ENCODE measurements around the gene GNAO1. TPM values are rescaled to one million over a fixed set of nuclear protein-coding genes. Genes with fewer than 3 reads are reported as not detected.

The GNAO1 gene
- polyA plus RNA-seq, 1 donor (not counting 4 experiments of a cell fraction or from before 2014, with no cell fraction given), result 0.13 TPM

DNA sequence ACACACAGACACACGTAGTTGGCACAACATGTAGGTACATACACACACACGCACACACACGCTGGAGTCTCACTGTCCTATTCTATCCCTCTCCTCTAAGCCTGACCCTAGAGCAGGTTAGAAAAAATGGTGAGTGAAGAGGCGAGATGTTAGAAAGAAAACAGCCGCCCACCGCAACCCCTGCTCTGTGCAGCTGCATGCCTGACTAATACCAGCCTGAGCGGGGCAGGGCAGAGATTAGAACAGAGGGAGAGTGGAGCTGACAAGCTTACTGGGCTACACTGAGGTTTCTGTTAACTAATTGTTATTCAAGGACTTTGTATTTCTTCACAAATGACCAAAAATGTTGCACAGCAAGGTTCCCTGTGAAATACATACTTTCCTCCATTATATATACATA, 174.3 kb downstream of the GNAO1 start:
- Histone ChIP-seq H3K4me3 (ENCODE audit: control insufficient read depth in 2 of 3, extremely low read depth in 1 of 3, insufficient read depth in 2 of 3, low read depth in 1 of 3, low read length in 3 of 3) (no peak overlapping the region), H3K9me3 (ENCODE audit: control insufficient read depth, low read depth, low read length) (no peaks in the 10 kb centered on the region), H3K36me3 (ENCODE audit: control insufficient read depth in 2 of 2, extremely low read depth in 1 of 2, insufficient read depth in 2 of 2, low read length in 2 of 2) (peaks cover 23 to 36% of the 10 kb centered on the region in 2 experiments), H3K4me1 (ENCODE audit: control insufficient read depth, extremely low read depth, insufficient read depth, low read length) (no peaks in the 10 kb centered on the region), H3K79me2 (ENCODE audit: control insufficient read depth, insufficient read depth, low read length) (no peaks in the 10 kb centered on the region), H3K4me2 (ENCODE audit: control insufficient read depth, extremely low read depth, insufficient read depth, low read depth, low read length) (no peak overlapping the region), H3K27ac (ENCODE audit: control insufficient read depth, insufficient read depth, low read length) (no peak overlapping the region), H3K9ac (ENCODE audit: control insufficient read depth, extremely low read depth, insufficient read depth, low read length) (no peak overlapping the region), H3K27me3 (ENCODE audit: control insufficient read depth, extremely low read depth, insufficient read depth, low read length) (no peaks in the 10 kb centered on the region), H2AFZ (ENCODE audit: control insufficient read depth, low read length) (no peak overlapping the region), H3K9me1 (ENCODE audit: control insufficient read depth, extremely low read depth, insufficient read depth, low read length) (no peaks in the 10 kb centered on the region), H4K20me1 (ENCODE audit: control insufficient read depth, extremely low read depth, insufficient read depth, low read length) (no peaks in the 10 kb centered on the region)
- no peak for FAIRE-seq
- DNase-seq (ENCODE audit: low read depth, low spot score), result no peak
- TF ChIP-seq, protein P1, sequence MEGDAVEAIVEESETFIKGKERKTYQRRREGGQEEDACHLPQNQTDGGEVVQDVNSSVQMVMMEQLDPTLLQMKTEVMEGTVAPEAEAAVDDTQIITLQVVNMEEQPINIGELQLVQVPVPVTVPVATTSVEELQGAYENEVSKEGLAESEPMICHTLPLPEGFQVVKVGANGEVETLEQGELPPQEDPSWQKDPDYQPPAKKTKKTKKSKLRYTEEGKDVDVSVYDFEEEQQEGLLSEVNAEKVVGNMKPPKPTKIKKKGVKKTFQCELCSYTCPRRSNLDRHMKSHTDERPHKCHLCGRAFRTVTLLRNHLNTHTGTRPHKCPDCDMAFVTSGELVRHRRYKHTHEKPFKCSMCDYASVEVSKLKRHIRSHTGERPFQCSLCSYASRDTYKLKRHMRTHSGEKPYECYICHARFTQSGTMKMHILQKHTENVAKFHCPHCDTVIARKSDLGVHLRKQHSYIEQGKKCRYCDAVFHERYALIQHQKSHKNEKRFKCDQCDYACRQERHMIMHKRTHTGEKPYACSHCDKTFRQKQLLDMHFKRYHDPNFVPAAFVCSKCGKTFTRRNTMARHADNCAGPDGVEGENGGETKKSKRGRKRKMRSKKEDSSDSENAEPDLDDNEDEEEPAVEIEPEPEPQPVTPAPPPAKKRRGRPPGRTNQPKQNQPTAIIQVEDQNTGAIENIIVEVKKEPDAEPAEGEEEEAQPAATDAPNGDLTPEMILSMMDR (optimal IDR thresholded peaks at IDR 0.05 in 1 of 3, IDR thresholded peaks at IDR 0.05 in 1 of 3, conservative IDR thresholded peaks at IDR 0.05 in 1 of 3; ENCODE audit: extremely low read depth in 1 of 3, insufficient read depth in 2 of 3, low read length in 3 of 3), result no peak
- no peak for TF ChIP-seq EZH2 (IDR thresholded peaks at IDR 0.05; ENCODE audit: low read length)
- dilution Hi-C loops (cut with MboI; ENCODE audit: extremely low pct_ligation_motif_present, low sequenced_read_pairs), result no loop called here

DNA sequence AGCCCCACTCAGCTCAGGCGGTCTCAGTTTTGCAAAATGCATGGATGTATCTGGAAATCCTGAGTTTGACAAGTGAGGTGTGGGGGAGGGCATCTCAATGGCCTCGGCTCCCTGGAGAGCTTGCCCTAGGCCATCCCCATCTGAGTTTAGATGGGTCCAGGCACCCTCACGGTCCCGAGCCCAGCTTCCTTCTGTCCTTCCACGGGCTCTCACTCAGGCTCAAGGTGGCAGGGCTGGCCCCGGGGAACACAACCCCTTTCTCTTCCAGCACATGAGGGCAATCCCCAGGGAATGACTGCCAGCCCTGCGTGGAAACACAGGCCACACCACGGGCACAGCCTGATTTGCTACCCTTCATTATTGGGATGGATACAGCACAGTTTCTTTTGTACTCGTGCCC, 175.7 kb downstream of the GNAO1 start:
- H3K4me2 ChIP-seq (ENCODE audit: control insufficient read depth, extremely low read depth, insufficient read depth, low read depth, low read length), result no peak overlapping the region
- H3K79me2 ChIP-seq (ENCODE audit: control insufficient read depth, insufficient read depth, low read length), result no peaks in the 10 kb centered on the region
- no peaks in the 10 kb centered on the region for H3K9me1 ChIP-seq (ENCODE audit: control insufficient read depth, extremely low read depth, insufficient read depth, low read length)
- no peak overlapping the region for H3K4me3 ChIP-seq (ENCODE audit: control insufficient read depth in 2 of 3, extremely low read depth in 1 of 3, insufficient read depth in 2 of 3, low read depth in 1 of 3, low read length in 3 of 3)
- FAIRE-seq (no peak), DNase-seq (ENCODE audit: low read depth, low spot score) (no peak)
- peaks cover 21 to 35% of the 10 kb centered on the region in 2 experiments for H3K36me3 ChIP-seq (ENCODE audit: control insufficient read depth in 2 of 2, extremely low read depth in 1 of 2, insufficient read depth in 2 of 2, low read length in 2 of 2)
- no peaks in the 10 kb centered on the region for H3K27me3 ChIP-seq (ENCODE audit: control insufficient read depth, extremely low read depth, insufficient read depth, low read length)
- no peak overlapping the region for H3K9ac ChIP-seq (ENCODE audit: control insufficient read depth, extremely low read depth, insufficient read depth, low read length)
- H2AFZ ChIP-seq (ENCODE audit: control insufficient read depth, low read length), result no peak overlapping the region
- TF ChIP-seq EZH2 (IDR thresholded peaks at IDR 0.05; ENCODE audit: low read length), result no peak
- TF ChIP-seq, protein P1 (optimal IDR thresholded peaks at IDR 0.05 in 1 of 3, IDR thresholded peaks at IDR 0.05 in 1 of 3, conservative IDR thresholded peaks at IDR 0.05 in 1 of 3; ENCODE audit: extremely low read depth in 1 of 3, insufficient read depth in 2 of 3, low read length in 3 of 3), result no peak
- H4K20me1 ChIP-seq (ENCODE audit: control insufficient read depth, extremely low read depth, insufficient read depth, low read length), result no peaks in the 10 kb centered on the region
- no peak overlapping the region for H3K27ac ChIP-seq (ENCODE audit: control insufficient read depth, insufficient read depth, low read length)
- dilution Hi-C loops (cut with MboI; ENCODE audit: extremely low pct_ligation_motif_present, low sequenced_read_pairs), result no loop called here
- no peaks in the 10 kb centered on the region for H3K9me3 ChIP-seq (ENCODE audit: control insufficient read depth, low read depth, low read length)
- H3K4me1 ChIP-seq (ENCODE audit: control insufficient read depth, extremely low read depth, insufficient read depth, low read length), result peaks cover 11% of the 10 kb centered on the region

Measured in keratinocyte (primary cell).